Measurements from ENCODE around the gene TNRC18. TPM values are rescaled to one million over a fixed set of nuclear protein-coding genes. Genes with fewer than 3 reads are reported as not detected.
A peak's percentile ranks its signal among the peaks of the same experiment; 100 is the strongest.

Gene TNRC18
- total and polyA plus RNA-seq, 9 of the 15 experiments (the other 6 are each of a cell fraction or from before 2014, with no cell fraction given), result 0.03 to 43.2 (median 18.0) TPM

DNA sequence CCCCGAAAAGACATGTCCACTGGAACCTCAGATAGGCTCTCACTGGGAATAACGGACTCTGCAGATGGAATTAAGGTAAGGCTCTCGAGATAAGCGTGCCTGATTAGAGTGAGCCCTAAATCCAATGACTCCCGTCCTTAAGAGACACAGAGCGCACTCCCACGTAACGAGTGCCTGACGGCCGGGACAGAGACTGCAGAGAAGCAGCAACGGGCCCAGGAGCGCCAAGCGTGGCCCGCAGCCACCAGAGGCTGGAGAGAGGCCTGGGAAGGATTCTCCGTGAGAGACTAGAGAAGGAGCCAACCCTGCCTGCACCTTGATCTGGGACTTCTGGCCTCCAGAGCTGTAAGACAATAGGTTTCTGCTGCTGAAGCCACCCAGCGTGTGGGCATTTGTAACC is 20.0 kb upstream of the TNRC18 start:
- no peak for DNase-seq (ENCODE audit: extremely low read depth in 1 of 4, low spot score in 3 of 4)
- H3K9me1 ChIP-seq (ENCODE audit: control insufficient read depth, insufficient read depth, low read length), result no peaks in the 10 kb centered on the region
- peaks cover 9 to 40% of the 10 kb centered on the region in 2 experiments; a peak in 4 of 5 replicates for H3K4me1 ChIP-seq (replicated peaks in 1 of 2; ENCODE audit: control insufficient read depth in 2 of 2, insufficient read depth in 2 of 2, low read length in 2 of 2)
- H2AFZ ChIP-seq (ENCODE audit: low read depth, low read length), result no peak overlapping the region
- ChIA-PET POLR2A (interaction anchor here (1.0 to 3.2 kb wide), 5 partner anchors 8 to 19 kb away, joined by 3 to 16 read pairs (median 4); no protein-coding TSS in a partner anchor), CTCF (ENCODE audit: low intra/inter-chr PET ratio) (no interaction called here)
- no peaks in the 10 kb centered on the region for H3K9me3 ChIP-seq (replicated peaks; ENCODE audit: control insufficient read depth, insufficient read depth, low read depth, low read length)
- TF ChIP-seq, protein P1, sequence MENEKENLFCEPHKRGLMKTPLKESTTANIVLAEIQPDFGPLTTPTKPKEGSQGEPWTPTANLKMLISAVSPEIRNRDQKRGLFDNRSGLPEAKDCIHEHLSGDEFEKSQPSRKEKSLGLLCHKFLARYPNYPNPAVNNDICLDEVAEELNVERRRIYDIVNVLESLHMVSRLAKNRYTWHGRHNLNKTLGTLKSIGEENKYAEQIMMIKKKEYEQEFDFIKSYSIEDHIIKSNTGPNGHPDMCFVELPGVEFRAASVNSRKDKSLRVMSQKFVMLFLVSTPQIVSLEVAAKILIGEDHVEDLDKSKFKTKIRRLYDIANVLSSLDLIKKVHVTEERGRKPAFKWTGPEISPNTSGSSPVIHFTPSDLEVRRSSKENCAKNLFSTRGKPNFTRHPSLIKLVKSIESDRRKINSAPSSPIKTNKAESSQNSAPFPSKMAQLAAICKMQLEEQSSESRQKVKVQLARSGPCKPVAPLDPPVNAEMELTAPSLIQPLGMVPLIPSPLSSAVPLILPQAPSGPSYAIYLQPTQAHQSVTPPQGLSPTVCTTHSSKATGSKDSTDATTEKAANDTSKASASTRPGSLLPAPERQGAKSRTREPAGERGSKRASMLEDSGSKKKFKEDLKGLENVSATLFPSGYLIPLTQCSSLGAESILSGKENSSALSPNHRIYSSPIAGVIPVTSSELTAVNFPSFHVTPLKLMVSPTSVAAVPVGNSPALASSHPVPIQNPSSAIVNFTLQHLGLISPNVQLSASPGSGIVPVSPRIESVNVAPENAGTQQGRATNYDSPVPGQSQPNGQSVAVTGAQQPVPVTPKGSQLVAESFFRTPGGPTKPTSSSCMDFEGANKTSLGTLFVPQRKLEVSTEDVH (IDR thresholded peaks at IDR 0.05; ENCODE audit: low read depth, partially characterized antibody), result no peak
- TF ChIP-seq, protein P2, sequence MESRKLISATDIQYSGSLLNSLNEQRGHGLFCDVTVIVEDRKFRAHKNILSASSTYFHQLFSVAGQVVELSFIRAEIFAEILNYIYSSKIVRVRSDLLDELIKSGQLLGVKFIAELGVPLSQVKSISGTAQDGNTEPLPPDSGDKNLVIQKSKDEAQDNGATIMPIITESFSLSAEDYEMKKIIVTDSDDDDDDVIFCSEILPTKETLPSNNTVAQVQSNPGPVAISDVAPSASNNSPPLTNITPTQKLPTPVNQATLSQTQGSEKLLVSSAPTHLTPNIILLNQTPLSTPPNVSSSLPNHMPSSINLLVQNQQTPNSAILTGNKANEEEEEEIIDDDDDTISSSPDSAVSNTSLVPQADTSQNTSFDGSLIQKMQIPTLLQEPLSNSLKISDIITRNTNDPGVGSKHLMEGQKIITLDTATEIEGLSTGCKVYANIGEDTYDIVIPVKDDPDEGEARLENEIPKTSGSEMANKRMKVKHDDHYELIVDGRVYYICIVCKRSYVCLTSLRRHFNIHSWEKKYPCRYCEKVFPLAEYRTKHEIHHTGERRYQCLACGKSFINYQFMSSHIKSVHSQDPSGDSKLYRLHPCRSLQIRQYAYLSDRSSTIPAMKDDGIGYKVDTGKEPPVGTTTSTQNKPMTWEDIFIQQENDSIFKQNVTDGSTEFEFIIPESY (CRISPR knock-in tag; IDR thresholded peaks at IDR 0.05), result peak; percentile 96
- TF ChIP-seq NR2C1 (IDR thresholded peaks at IDR 0.05) (no peak), NR2C1 (tag; IDR thresholded peaks at IDR 0.05) (no peak), ZNF274 (IDR thresholded peaks at IDR 0.05; ENCODE audit: borderline replicate concordance, low read depth, low read length) (no peak), ZNF668 (CRISPR knock-in tag; IDR thresholded peaks at IDR 0.05) (no peak)
- TF ChIP-seq, protein P3, sequence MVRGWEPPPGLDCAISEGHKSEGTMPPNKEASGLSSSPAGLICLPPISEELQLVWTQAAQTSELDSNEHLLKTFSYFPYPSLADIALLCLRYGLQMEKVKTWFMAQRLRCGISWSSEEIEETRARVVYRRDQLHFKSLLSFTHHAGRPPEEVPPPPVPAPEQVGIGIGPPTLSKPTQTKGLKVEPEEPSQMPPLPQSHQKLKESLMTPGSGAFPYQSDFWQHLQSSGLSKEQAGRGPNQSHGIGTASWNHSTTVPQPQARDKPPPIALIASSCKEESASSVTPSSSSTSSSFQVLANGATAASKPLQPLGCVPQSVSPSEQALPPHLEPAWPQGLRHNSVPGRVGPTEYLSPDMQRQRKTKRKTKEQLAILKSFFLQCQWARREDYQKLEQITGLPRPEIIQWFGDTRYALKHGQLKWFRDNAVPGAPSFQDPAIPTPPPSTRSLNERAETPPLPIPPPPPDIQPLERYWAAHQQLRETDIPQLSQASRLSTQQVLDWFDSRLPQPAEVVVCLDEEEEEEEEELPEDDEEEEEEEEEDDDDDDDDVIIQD (CRISPR knock-in tag; IDR thresholded peaks at IDR 0.05), result no peak
- no peak overlapping the region for H3K27ac ChIP-seq (ENCODE audit: extremely low read depth, low read depth, low read length)
- no peak overlapping the region for H3K4me2 ChIP-seq (ENCODE audit: insufficient read depth, low read length)
- H3K36me3 ChIP-seq (ENCODE audit: control insufficient read depth, insufficient read depth, low read length), result no peaks in the 10 kb centered on the region
- peak; percentile 16; the same call in 1 of the 3 replicates for ATAC-seq
- in situ Hi-C loops (cut with MboI) (no loop called here), intact Hi-C loops (cut with micrococcal nuclease) (no loop called here)
- 39% methylated on average over 16 of the region's 16 CpGs for WGBS (ENCODE audit: insufficient coverage, low coverage, missing lambda C conversion rate)
- no peaks in the 10 kb centered on the region for H3K79me2 ChIP-seq (ENCODE audit: control insufficient read depth, insufficient read depth, low read length)
- no TSS peak for BruUV-seq (replicated peaks)
- FAIRE-seq, result no peak
- H3K27me3 ChIP-seq (ENCODE audit: control insufficient read depth in 2 of 2, insufficient read depth in 2 of 2, low read length in 2 of 2), result no peaks in the 10 kb centered on the region
- H3K4me3 ChIP-seq, result no peak overlapping the region
- H4K20me1 ChIP-seq (replicated peaks; ENCODE audit: control insufficient read depth, insufficient read depth, low read length), result no peaks in the 10 kb centered on the region
- peak overlapping the region in 1 of 2 experiments; percentile 71; a peak in 2 of 4 replicates for H3K9ac ChIP-seq (ENCODE audit: insufficient read depth in 1 of 2, low read depth in 2 of 2, low read length in 2 of 2)
